GM10248 (cell line): ENCODE measurements around the gene ANKZF1.

Source experiments
- CTCF ChIA-PET: fragments of 300-600 bp; sonication (Branson Sonifier 250); formaldehyde crosslinking; extraction: SDS; loops from one replicate; lab custom pipeline; 2021; ENCODE audit warnings: antibody characterized with exemption; lab: Yijun Ruan, JAX
- POLR2A ChIA-PET: fragments of 350-650 bp; sonication (Branson Sonifier 250); formaldehyde crosslinking; extraction: SDS; loops from one replicate; lab custom pipeline; 2020; ENCODE audit warnings: antibody characterized with exemption; lab: Yijun Ruan, JAX
- DNase-seq: peaks from one replicate; pipeline ENCODE4 v3.0.0; 2012; ENCODE audit errors: extremely low spot score
- CTCF ChIP-seq: IDR thresholded peaks from 2 replicates; pipeline ENCODE4 v1.5.1; 2012; ENCODE audit warnings: mild to moderate bottlenecking, low read depth; ENCODE audit errors: extremely low read depth, missing control alignments, control extremely low read depth

The ANKZF1 gene

GRCh38 chr2:219261024-219261855, 31.6 kb downstream of the ANKZF1 start:
- no peak for TF ChIP-seq CTCF
- ChIA-PET POLR2A (interaction anchor here (0.8 to 1.9 kb wide), 2 partner anchors 11 to 18 kb away, joined by 3 to 6 read pairs; partner anchors contain the start of gene DNAJB2), CTCF (interaction anchor here (0.9 to 12.8 kb wide), 14 partner anchors 9 to 157 kb away, joined by 3 to 114 read pairs (median 4); partner anchors contain the start of gene DNAJB2)
- no peak for DNase-seq

GRCh38 chr2:219266232-219266631, 36.6 kb downstream of the ANKZF1 start:
- no peak for TF ChIP-seq CTCF
- ChIA-PET CTCF (interaction anchor here (1.1 to 12.8 kb wide), 7 partner anchors 8 to 107 kb away, joined by 3 to 114 read pairs (median 4); partner anchors contain the start of genes DNAJB2 and TUBA4B), POLR2A (no interaction called here)
- no peak for DNase-seq

- ChIA-PET POLR2A (no interaction called here), CTCF (interaction anchor here (1.1 to 12.8 kb wide), 7 partner anchors 9 to 108 kb away, joined by 3 to 114 read pairs (median 4); partner anchors contain the start of genes DNAJB2 and TUBA4B)
- TF ChIP-seq CTCF = no peak
Measured at GRCh38 chr2:219266886-219267285, 37.3 kb downstream of the ANKZF1 start.

GRCh38 chr2:219268294-219268693, 38.7 kb downstream of the ANKZF1 start:
- POLR2A ChIA-PET = no interaction called here
- no peak for DNase-seq
- TF ChIP-seq CTCF = no peak
- CTCF ChIA-PET = interaction anchor here (2.0 to 12.8 kb wide), 3 partner anchors 8 to 27 kb away, joined by 8 to 114 read pairs (median 8); partner anchors contain the start of gene DNAJB2

More at GRCh38 chr2:219266886-219267285, 37.3 kb downstream of the ANKZF1 start:
- DNase-seq = no peak

- ChIA-PET POLR2A (no interaction called here), CTCF (interaction anchor here (1.2 to 2.3 kb wide), 5 partner anchors 9 to 25 kb away, joined by 3 to 8 read pairs (median 6); partner anchors contain the start of gene DNAJB2)
- TF ChIP-seq CTCF = no peak
- no peak for DNase-seq
Measured at GRCh38 chr2:219269362-219270054, 39.9 kb downstream of the ANKZF1 start.

GRCh38 chr2:219270055-219270372, 40.4 kb downstream of the ANKZF1 start:
- DNase-seq = no peak
- ChIA-PET POLR2A (no interaction called here), CTCF (interaction anchor here (1.2 to 2.3 kb wide), 5 partner anchors 9 to 25 kb away, joined by 3 to 8 read pairs (median 6); partner anchors contain the start of gene DNAJB2)
- TF ChIP-seq CTCF = no peak
